H9 (cell line): Measurements from ENCODE around the gene PEX10. TPM values are rescaled to one million over a fixed set of nuclear protein-coding genes. Genes with fewer than 3 reads are reported as not detected.

Experiments used
- DNase-seq: peaks from one replicate; pipeline ENCODE4 v3.0.0-alpha.2; 2017
- H2AFZ ChIP-seq: one replicate; pipeline ENCODE4 v1.6.1; 2013; ENCODE audit warnings: mild to moderate bottlenecking, low read length, control low read depth, moderate library complexity
- H2AK5ac ChIP-seq: 2 replicates; pipeline ENCODE4 v1.6.1; 2013; ENCODE audit warnings: low read length, control low read depth, mixed read lengths; ENCODE audit not compliant: insufficient read length
- H2BK120ac ChIP-seq: one replicate; pipeline ENCODE4 v1.6.1; 2013; ENCODE audit warnings: low read depth, mild to moderate bottlenecking, low read length, control low read depth, inconsistent platforms; ENCODE audit not compliant: poor library complexity, severe bottlenecking
- H2BK12ac ChIP-seq: 2 replicates; pipeline ENCODE4 v1.6.1; 2013; ENCODE audit warnings: low read length, control low read depth, mixed read lengths, low read depth; ENCODE audit not compliant: insufficient read length
- H2BK15ac ChIP-seq: 2 replicates; pipeline ENCODE4 v1.6.1; 2013; ENCODE audit warnings: low read depth, low read length, control low read depth
- H2BK20ac ChIP-seq: one replicate; pipeline ENCODE4 v1.6.1; 2013; ENCODE audit warnings: low read depth, mild to moderate bottlenecking, low read length, control low read depth, inconsistent platforms; ENCODE audit not compliant: poor library complexity, severe bottlenecking
- H2BK5ac ChIP-seq: 2 replicates; pipeline ENCODE4 v1.6.1; 2013; ENCODE audit warnings: low read length, control low read depth, mixed read lengths; ENCODE audit not compliant: insufficient read length
- H3K14ac ChIP-seq: 2 replicates; pipeline ENCODE4 v1.6.1; 2013; ENCODE audit warnings: low read length, control low read depth; ENCODE audit not compliant: insufficient read depth
- H3K18ac ChIP-seq: 2 replicates; pipeline ENCODE4 v1.6.1; 2013; ENCODE audit warnings: low read depth, mild to moderate bottlenecking, mixed read lengths, low read length, control low read depth; ENCODE audit not compliant: insufficient read length
- H3K23ac ChIP-seq: 2 replicates; pipeline ENCODE4 v1.6.1; 2013; ENCODE audit warnings: low read length, control low read depth, mixed read lengths, low read depth; ENCODE audit not compliant: insufficient read length
- H3K23me2 ChIP-seq: 2 replicates; pipeline ENCODE4 v1.6.1; 2013; ENCODE audit warnings: low read depth, mild to moderate bottlenecking, mixed read lengths, low read length, control low read depth; ENCODE audit not compliant: insufficient read length, poor library complexity, severe bottlenecking
- H3K27ac ChIP-seq: 2 replicates; pipeline ENCODE4 v1.5.1; 2013; ENCODE audit warnings: low read length, control low read depth, mixed read lengths, low read depth; ENCODE audit not compliant: insufficient read length
- H3K27me3 ChIP-seq: 2 replicates; pipeline ENCODE4 v1.6.1; 2013; ENCODE audit warnings: low read length, control low read depth, inconsistent platforms; ENCODE audit not compliant: insufficient read depth
- H3K4ac ChIP-seq: 2 replicates; pipeline ENCODE4 v1.6.1; 2013; ENCODE audit warnings: low read depth, mild to moderate bottlenecking, control low read depth, inconsistent platforms, low read length, moderate library complexity
- H3K4me1 ChIP-seq: 2 replicates; pipeline ENCODE4 v1.6.1; 2013; ENCODE audit warnings: low read length, control low read depth, inconsistent platforms; ENCODE audit not compliant: insufficient read depth
- H3K4me2 ChIP-seq: 2 replicates; pipeline ENCODE4 v1.6.1; 2013; ENCODE audit warnings: low read length, control low read depth, mixed read lengths; ENCODE audit not compliant: insufficient read length, insufficient read depth
- H3K56ac ChIP-seq: 2 replicates; pipeline ENCODE4 v1.6.1; 2013; ENCODE audit warnings: low read depth, mild to moderate bottlenecking, mixed read lengths, low read length, control low read depth; ENCODE audit not compliant: insufficient read length
- H3K79me1 ChIP-seq: 2 replicates; pipeline ENCODE4 v1.6.1; 2013; ENCODE audit warnings: low read depth, mild to moderate bottlenecking, moderate library complexity, low read length, control low read depth, inconsistent platforms; ENCODE audit not compliant: insufficient read depth, poor library complexity, severe bottlenecking
- H3K79me2 ChIP-seq: 2 replicates; pipeline ENCODE4 v1.6.1; 2013; ENCODE audit warnings: low read length, control low read depth, inconsistent platforms; ENCODE audit not compliant: insufficient read depth
- H3K9ac ChIP-seq: 2 replicates; pipeline ENCODE4 v1.6.1; 2013; ENCODE audit warnings: low read length, control low read depth, mixed read lengths; ENCODE audit not compliant: insufficient read length; ENCODE audit errors: extremely low read depth
- H3K9me3 ChIP-seq: one replicate; pipeline ENCODE4 v1.6.1; 2013; ENCODE audit warnings: low read depth, low read length, inconsistent platforms; ENCODE audit not compliant: control insufficient read depth
- H3T11ph ChIP-seq: one replicate; pipeline ENCODE4 v1.6.1; 2013; ENCODE audit warnings: mild to moderate bottlenecking, low read length, control low read depth, inconsistent platforms
- H4K20me1 ChIP-seq: one replicate; pipeline ENCODE4 v1.6.1; 2013; ENCODE audit not compliant: control insufficient read depth, insufficient read length, insufficient read depth
- H4K5ac ChIP-seq: 2 replicates; pipeline ENCODE4 v1.6.1; 2013; ENCODE audit warnings: low read depth, mild to moderate bottlenecking, mixed read lengths, low read length, control low read depth; ENCODE audit not compliant: insufficient read length
- H4K8ac ChIP-seq: replicated peaks from 2 replicates; pipeline ENCODE4 v1.6.1; 2013; ENCODE audit warnings: low read length, control low read depth, mixed read lengths, low read depth; ENCODE audit not compliant: insufficient read length
- H4K91ac ChIP-seq: 2 replicates; pipeline ENCODE4 v1.6.1; 2013; ENCODE audit warnings: low read depth, mild to moderate bottlenecking, moderate library complexity, mixed read lengths, low read length, control low read depth; ENCODE audit not compliant: insufficient read length
- H3K27ac Mint-ChIP-seq, 3 experiments: 2 replicates in 2 of 3; 3 replicates in 1 of 3; pipeline ENCODE4 v1.8.0; 2020 to 2021; ENCODE audit warnings: mixed read lengths in 3 of 3, mild to moderate bottlenecking in 1 of 3, moderate library complexity in 1 of 3
- H3K27me3 Mint-ChIP-seq: 2 replicates; pipeline ENCODE4 v1.8.0; 2021; ENCODE audit warnings: low read depth, mild to moderate bottlenecking, moderate library complexity, mixed read lengths
- H3K36me3 Mint-ChIP-seq, 3 experiments: 2 replicates in 2 of 3; 3 replicates in 1 of 3; pipeline ENCODE4 v1.8.0; 2020 to 2021; ENCODE audit warnings: low read depth in 3 of 3, mixed read lengths in 3 of 3; ENCODE audit not compliant: insufficient read depth in 1 of 3
- H3K4me1 Mint-ChIP-seq, 2 experiments: 2 replicates each; pipeline ENCODE4 v1.8.0; 2020; ENCODE audit warnings: mixed read lengths in 2 of 2
- H3K4me3 Mint-ChIP-seq, 2 experiments: 2 replicates in 1 of 2; 3 replicates in 1 of 2; pipeline ENCODE4 v1.8.0; 2020 to 2021; ENCODE audit warnings: mild to moderate bottlenecking in 2 of 2, mixed read lengths in 2 of 2, moderate library complexity in 1 of 2
- H3K9me3 Mint-ChIP-seq, 2 experiments: 2 replicates in 1 of 2; 3 replicates in 1 of 2; pipeline ENCODE4 v1.8.0; 2020; ENCODE audit warnings: mild to moderate bottlenecking in 2 of 2, mixed read lengths in 2 of 2, moderate library complexity in 1 of 2
- WGBS: extraction: QIAGEN DNeasy Blood & Tissue Kit; methylation state at CpG from one replicate; pipeline ENCODE4 v1.1.7; 2013; ENCODE audit warnings: missing lambda C conversion rate, low lambda C conversion rate, mixed read lengths; ENCODE audit not compliant: insufficient read length; ENCODE audit errors: extremely low coverage; 5-methylcytosine and 5-hydroxymethylcytosine counted together
- total RNA-seq: library from RNA; stranded (reverse); gene quantifications from 2 replicates; pipeline ENCODE4 v1.2.1, GENCODE V29; 2021
- TF ChIP-seq, protein P1 (sequence below): fragments of 200-600 bp; sonication (generic); conservative IDR thresholded peaks from 3 replicates; pipeline ENCODE4 v1.8.0; 2021; ENCODE audit warnings: antibody characterized with exemption, mild to moderate bottlenecking

The PEX10 gene
- total RNA-seq, 1 experiment from 2014 or later = 34.4 TPM

DNA sequence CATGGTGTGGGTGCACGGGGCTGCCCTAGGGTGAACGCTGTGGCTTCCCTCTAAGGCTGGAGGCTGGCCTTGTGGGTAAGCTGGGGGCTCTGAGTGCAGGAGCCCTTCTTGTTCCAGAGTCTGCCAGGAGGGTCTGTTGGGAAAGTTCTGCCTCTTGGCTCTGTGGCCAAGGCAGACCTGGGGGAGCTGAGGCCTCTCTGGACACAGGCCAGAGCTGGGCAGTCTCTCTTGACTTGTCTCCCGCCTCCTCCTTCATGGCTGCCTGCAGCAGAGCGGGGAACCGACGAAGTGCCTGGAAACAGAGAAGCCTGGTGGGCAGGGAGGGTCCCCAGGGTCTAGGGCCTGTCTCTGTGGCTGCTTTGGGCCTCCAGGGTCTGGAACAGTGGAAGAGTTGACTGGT is 30.3 kb upstream of the PEX10 start:
- no peak overlapping the region for H3K4ac ChIP-seq
- H3K9ac ChIP-seq = no peak overlapping the region
- H3K27ac Mint-ChIP-seq = no peak overlapping the region
- H3K4me1 ChIP-seq = no peaks in the 10 kb centered on the region; the same call in 1 of the 2 replicates
- H2BK20ac ChIP-seq = no peak overlapping the region
- no peaks in the 10 kb centered on the region for H3K79me2 ChIP-seq
- no peak overlapping the region for H3T11ph ChIP-seq
- no CpG with 5 or more reads among the region's 6 CpGs for WGBS
- H3K23ac ChIP-seq = no peak overlapping the region
- H3K18ac ChIP-seq = no peak overlapping the region
- H3K4me3 Mint-ChIP-seq = peak overlapping the region in 1 of 2 experiments; percentile 40; a peak in 1 of 5 replicates
- no peak overlapping the region for H3K14ac ChIP-seq
- no peak overlapping the region for H2AFZ ChIP-seq
- H2BK12ac ChIP-seq = no peak overlapping the region
- TF ChIP-seq, protein P1, sequence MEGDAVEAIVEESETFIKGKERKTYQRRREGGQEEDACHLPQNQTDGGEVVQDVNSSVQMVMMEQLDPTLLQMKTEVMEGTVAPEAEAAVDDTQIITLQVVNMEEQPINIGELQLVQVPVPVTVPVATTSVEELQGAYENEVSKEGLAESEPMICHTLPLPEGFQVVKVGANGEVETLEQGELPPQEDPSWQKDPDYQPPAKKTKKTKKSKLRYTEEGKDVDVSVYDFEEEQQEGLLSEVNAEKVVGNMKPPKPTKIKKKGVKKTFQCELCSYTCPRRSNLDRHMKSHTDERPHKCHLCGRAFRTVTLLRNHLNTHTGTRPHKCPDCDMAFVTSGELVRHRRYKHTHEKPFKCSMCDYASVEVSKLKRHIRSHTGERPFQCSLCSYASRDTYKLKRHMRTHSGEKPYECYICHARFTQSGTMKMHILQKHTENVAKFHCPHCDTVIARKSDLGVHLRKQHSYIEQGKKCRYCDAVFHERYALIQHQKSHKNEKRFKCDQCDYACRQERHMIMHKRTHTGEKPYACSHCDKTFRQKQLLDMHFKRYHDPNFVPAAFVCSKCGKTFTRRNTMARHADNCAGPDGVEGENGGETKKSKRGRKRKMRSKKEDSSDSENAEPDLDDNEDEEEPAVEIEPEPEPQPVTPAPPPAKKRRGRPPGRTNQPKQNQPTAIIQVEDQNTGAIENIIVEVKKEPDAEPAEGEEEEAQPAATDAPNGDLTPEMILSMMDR = no peak
- H3K27me3 Mint-ChIP-seq = peaks cover 50% of the 10 kb centered on the region
- no peak overlapping the region for H4K91ac ChIP-seq
- H3K9me3 ChIP-seq = no peaks in the 10 kb centered on the region
- no peaks in the 10 kb centered on the region for H4K20me1 ChIP-seq
- H4K5ac ChIP-seq = no peak overlapping the region
- no peak overlapping the region for H3K4me2 ChIP-seq
- no peak overlapping the region for H2BK15ac ChIP-seq
- peaks cover 6% of the 10 kb centered on the region for H3K23me2 ChIP-seq
- H3K9me3 Mint-ChIP-seq = no peaks in the 10 kb centered on the region
- no peak overlapping the region for H4K8ac ChIP-seq
- no peak overlapping the region for H3K27ac ChIP-seq
- H3K27me3 ChIP-seq = peaks cover 14% of the 10 kb centered on the region; the same call in 1 of the 2 replicates
- H3K56ac ChIP-seq = no peak overlapping the region
- H2BK5ac ChIP-seq = no peak overlapping the region
- no peak overlapping the region for H2BK120ac ChIP-seq
- H3K79me1 ChIP-seq = no peaks in the 10 kb centered on the region
- DNase-seq = no peak
- peaks cover 0 to 9% of the 10 kb centered on the region in 2 experiments; a peak in 3 of 4 replicates for H3K4me1 Mint-ChIP-seq
- no peaks in the 10 kb centered on the region for H3K36me3 Mint-ChIP-seq
- H2AK5ac ChIP-seq = no peak overlapping the region
